SK-N-SH treated with all-trans-retinoic acid at 6 μM for 48 hours (cell line): Measurements from ENCODE around the gene ATAD3B.
"Not testable (repeated sequence)": the region's sequence is repeated elsewhere in the genome, so short reads cannot be mapped to it uniquely, and the experiment has no call there.

ENCODE experiments used
- GLIS3 ChIP-seq: fragments of 250-450 bp; sonication (Bioruptor Pico); IDR thresholded peaks from 2 replicates; pipeline ENCODE4 v1.5.0; 2020; ENCODE audit warnings: mild to moderate bottlenecking, moderate library complexity
- ZFP3 ChIP-seq: fragments of 250-450 bp; sonication (Bioruptor Pico); IDR thresholded peaks from 2 replicates; pipeline ENCODE4 v1.5.0; 2020; ENCODE audit warnings: mild to moderate bottlenecking, moderate library complexity
- ZNF565 ChIP-seq: fragments of 450-650 bp; formaldehyde crosslinking; conservative IDR thresholded peaks from 2 replicates; pipeline ENCODE4 v1.5.0; 2020; ENCODE audit warnings: low read depth, mild to moderate bottlenecking, moderate library complexity
- ZNF70 ChIP-seq: fragments of 450-650 bp; formaldehyde crosslinking; IDR thresholded peaks from 2 replicates; pipeline ENCODE4 v1.5.0; 2020; ENCODE audit warnings: mild to moderate bottlenecking, moderate library complexity
- TF ChIP-seq, protein P1 (sequence below): fragments of 250-450 bp; sonication (Bioruptor Pico); IDR thresholded peaks from 2 replicates; pipeline ENCODE4 v1.8.0; 2020; ENCODE audit warnings: mild to moderate bottlenecking, moderate library complexity, borderline replicate concordance
- TF ChIP-seq, protein P2 (sequence below): fragments of 250-450 bp; sonication (Bioruptor Pico); IDR thresholded peaks from 2 replicates; pipeline ENCODE4 v1.5.1; 2020; ENCODE audit warnings: low read depth, mild to moderate bottlenecking, moderate library complexity

DNA sequence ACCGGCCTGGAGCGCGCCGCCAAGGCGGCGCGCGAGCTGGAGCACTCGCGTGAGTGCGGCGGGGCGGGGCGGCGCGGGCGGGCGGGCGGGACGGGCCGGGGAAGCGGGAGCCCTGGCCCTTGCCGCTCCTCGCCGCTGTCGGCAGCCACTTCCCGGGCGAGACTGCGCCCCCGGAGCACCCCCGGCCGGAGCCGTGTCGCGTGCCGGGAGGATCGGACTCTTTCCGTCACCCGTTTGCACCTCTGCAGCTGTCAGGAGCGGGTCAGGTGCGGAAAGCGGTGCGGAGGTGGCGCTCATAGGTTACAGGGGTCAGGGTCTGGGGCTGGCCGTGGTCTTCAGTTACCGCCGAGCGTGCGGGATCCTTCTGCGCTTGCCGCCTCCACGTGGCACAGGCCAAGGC, 40.9 kb downstream of the ATAD3B start:
- TF ChIP-seq GLIS3 (CRISPR knock-in tag); ZFP3; ZNF70 (CRISPR knock-in tag); ZNF565 (CRISPR knock-in tag): not testable (repeated sequence)
- TF ChIP-seq, protein P1, sequence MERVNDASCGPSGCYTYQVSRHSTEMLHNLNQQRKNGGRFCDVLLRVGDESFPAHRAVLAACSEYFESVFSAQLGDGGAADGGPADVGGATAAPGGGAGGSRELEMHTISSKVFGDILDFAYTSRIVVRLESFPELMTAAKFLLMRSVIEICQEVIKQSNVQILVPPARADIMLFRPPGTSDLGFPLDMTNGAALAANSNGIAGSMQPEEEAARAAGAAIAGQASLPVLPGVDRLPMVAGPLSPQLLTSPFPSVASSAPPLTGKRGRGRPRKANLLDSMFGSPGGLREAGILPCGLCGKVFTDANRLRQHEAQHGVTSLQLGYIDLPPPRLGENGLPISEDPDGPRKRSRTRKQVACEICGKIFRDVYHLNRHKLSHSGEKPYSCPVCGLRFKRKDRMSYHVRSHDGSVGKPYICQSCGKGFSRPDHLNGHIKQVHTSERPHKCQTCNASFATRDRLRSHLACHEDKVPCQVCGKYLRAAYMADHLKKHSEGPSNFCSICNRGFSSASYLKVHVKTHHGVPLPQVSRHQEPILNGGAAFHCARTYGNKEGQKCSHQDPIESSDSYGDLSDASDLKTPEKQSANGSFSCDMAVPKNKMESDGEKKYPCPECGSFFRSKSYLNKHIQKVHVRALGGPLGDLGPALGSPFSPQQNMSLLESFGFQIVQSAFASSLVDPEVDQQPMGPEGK (CRISPR knock-in tag), result not testable (repeated sequence)
- TF ChIP-seq, protein P2, sequence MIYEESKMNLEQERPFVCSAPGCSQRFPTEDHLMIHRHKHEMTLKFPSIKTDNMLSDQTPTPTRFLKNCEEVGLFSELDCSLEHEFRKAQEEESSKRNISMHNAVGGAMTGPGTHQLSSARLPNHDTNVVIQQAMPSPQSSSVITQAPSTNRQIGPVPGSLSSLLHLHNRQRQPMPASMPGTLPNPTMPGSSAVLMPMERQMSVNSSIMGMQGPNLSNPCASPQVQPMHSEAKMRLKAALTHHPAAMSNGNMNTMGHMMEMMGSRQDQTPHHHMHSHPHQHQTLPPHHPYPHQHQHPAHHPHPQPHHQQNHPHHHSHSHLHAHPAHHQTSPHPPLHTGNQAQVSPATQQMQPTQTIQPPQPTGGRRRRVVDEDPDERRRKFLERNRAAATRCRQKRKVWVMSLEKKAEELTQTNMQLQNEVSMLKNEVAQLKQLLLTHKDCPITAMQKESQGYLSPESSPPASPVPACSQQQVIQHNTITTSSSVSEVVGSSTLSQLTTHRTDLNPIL (CRISPR knock-in tag), result not testable (repeated sequence)
